ENCODE results near the gene OPRL1.

The OPRL1 gene

GRCh38 chr20:64062596-64063388 is 17.1 kb upstream of the OPRL1 start, which contains the start of gene TCEA2:
TCEA2 (plus strand) TSS chr20:64063198; CDS start chr20:64063313, 115 bp downstream.
- Mint-ChIP-seq H3K27ac (peak within 1 kb of the TSS; percentile 92), H3K9me3 (no peaks in the 10 kb centered on the region), H3K36me3 (peaks cover 57% of the 10 kb centered on the region), H3K4me3 (peak within 1 kb of the TSS; percentile 82), H3K4me1 (peaks cover 65% of the 10 kb centered on the region)
- DNase-seq (ENCODE audit: low spot score in 2 of 2) (peak; percentile 85 to 95), ATAC-seq (peak; percentile 87)

- ATAC-seq: peak; percentile 2
- no peak for DNase-seq (ENCODE audit: low spot score in 2 of 2)
- Mint-ChIP-seq H3K27ac (peak overlapping the region; percentile 92), H3K9me3 (no peaks in the 10 kb centered on the region), H3K36me3 (peaks cover 58% of the 10 kb centered on the region), H3K4me1 (peaks cover 65% of the 10 kb centered on the region), H3K4me3 (peak overlapping the region; percentile 82)
Measured at GRCh38 chr20:64063389-64064144, 16.3 kb upstream of the OPRL1 start.

- Mint-ChIP-seq H3K4me1 (peaks cover 62% of the 10 kb centered on the region), H3K4me3 (peak overlapping the region; percentile 82), H3K36me3 (peaks cover 57% of the 10 kb centered on the region), H3K27ac (peak overlapping the region; percentile 92), H3K9me3 (no peaks in the 10 kb centered on the region)
- DNase-seq (ENCODE audit: low spot score in 2 of 2): no peak
- ATAC-seq: no peak
Measured at GRCh38 chr20:64064145-64064698, 15.7 kb upstream of the OPRL1 start.

- peaks cover 58% of the 10 kb centered on the region for H3K4me1 Mint-ChIP-seq
- H3K4me3 Mint-ChIP-seq: peak overlapping the region; percentile 82
- ATAC-seq: no peak
- H3K36me3 Mint-ChIP-seq: peaks cover 58% of the 10 kb centered on the region
- no peaks in the 10 kb centered on the region for H3K9me3 Mint-ChIP-seq
- no peak for DNase-seq (ENCODE audit: low spot score in 2 of 2)
- peak overlapping the region; percentile 92 for H3K27ac Mint-ChIP-seq
Measured at GRCh38 chr20:64065062-64065973, 14.6 kb upstream of the OPRL1 start.

- DNase-seq (ENCODE audit: low spot score in 2 of 2): peak; percentile 45 to 86
- Mint-ChIP-seq H3K27ac (peak overlapping the region; percentile 91), H3K4me1 (peaks cover 58% of the 10 kb centered on the region), H3K36me3 (peaks cover 64% of the 10 kb centered on the region), H3K9me3 (no peaks in the 10 kb centered on the region), H3K4me3 (peak overlapping the region; percentile 82)
- ATAC-seq: peak; percentile 80
Measured at GRCh38 chr20:64065974-64066343, 13.9 kb upstream of the OPRL1 start.

- H3K27ac Mint-ChIP-seq: peak overlapping the region; percentile 79
- peaks cover 61% of the 10 kb centered on the region for H3K4me1 Mint-ChIP-seq
- no peak overlapping the region for H3K4me3 Mint-ChIP-seq
- DNase-seq (ENCODE audit: low spot score in 2 of 2) (no peak), ATAC-seq (no peak)
- H3K9me3 Mint-ChIP-seq: no peaks in the 10 kb centered on the region
- H3K36me3 Mint-ChIP-seq: peaks cover 71% of the 10 kb centered on the region
Measured at GRCh38 chr20:64067005-64067632, 12.8 kb upstream of the OPRL1 start.

GRCh38 chr20:64067733-64068307 is 12.1 kb upstream of the OPRL1 start:
- Mint-ChIP-seq H3K9me3 (no peaks in the 10 kb centered on the region), H3K27ac (peak overlapping the region; percentile 79), H3K4me3 (no peak overlapping the region), H3K36me3 (peaks cover 78% of the 10 kb centered on the region), H3K4me1 (peaks cover 61% of the 10 kb centered on the region)
- no peak for DNase-seq (ENCODE audit: low spot score in 2 of 2)
- ATAC-seq: no peak

- H3K4me3 Mint-ChIP-seq: no peak overlapping the region
- peak overlapping the region; percentile 79 for H3K27ac Mint-ChIP-seq
- DNase-seq (ENCODE audit: low spot score in 2 of 2) (no peak), ATAC-seq (no peak)
- peaks cover 60% of the 10 kb centered on the region for H3K4me1 Mint-ChIP-seq
- peaks cover 78% of the 10 kb centered on the region for H3K36me3 Mint-ChIP-seq
- no peaks in the 10 kb centered on the region for H3K9me3 Mint-ChIP-seq
Measured at GRCh38 chr20:64068386-64069208, 11.3 kb upstream of the OPRL1 start.

GRCh38 chr20:64069209-64069613 is 10.7 kb upstream of the OPRL1 start:
- H3K4me1 Mint-ChIP-seq: peaks cover 54% of the 10 kb centered on the region
- no peaks in the 10 kb centered on the region for H3K9me3 Mint-ChIP-seq
- no peak overlapping the region for H3K4me3 Mint-ChIP-seq
- peaks cover 78% of the 10 kb centered on the region for H3K36me3 Mint-ChIP-seq
- ATAC-seq: no peak
- H3K27ac Mint-ChIP-seq: peak overlapping the region; percentile 79
- no peak for DNase-seq (ENCODE audit: low spot score in 2 of 2)

GRCh38 chr20:64069614-64070243 is 10.2 kb upstream of the OPRL1 start:
- Mint-ChIP-seq H3K36me3 (peaks cover 78% of the 10 kb centered on the region), H3K27ac (no peak overlapping the region), H3K4me1 (peaks cover 49% of the 10 kb centered on the region), H3K9me3 (no peaks in the 10 kb centered on the region), H3K4me3 (no peak overlapping the region)
- no peak for DNase-seq (ENCODE audit: low spot score in 2 of 2)
- ATAC-seq: no peak

- H3K4me1 Mint-ChIP-seq: peaks cover 42% of the 10 kb centered on the region
- H3K27ac Mint-ChIP-seq: peak overlapping the region; percentile 68
Measured at GRCh38 chr20:64070244-64070993, 9.5 kb upstream of the OPRL1 start.

More at GRCh38 chr20:64070244-64070993, 9.5 kb upstream of the OPRL1 start:
- peaks cover 77% of the 10 kb centered on the region for H3K36me3 Mint-ChIP-seq
- ATAC-seq (no peak), DNase-seq (ENCODE audit: low spot score in 2 of 2) (no peak)
- no peaks in the 10 kb centered on the region for H3K9me3 Mint-ChIP-seq
- H3K4me3 Mint-ChIP-seq: no peak overlapping the region
